GM21619 (cell line): ENCODE data around the gene UNC93B1.

Source experiments
- ATAC-seq: cut with Tn5 transposase; IDR thresholded peaks from one replicate; pipeline ENCODE4 v1.9.1; 2021; ENCODE audit not compliant: unreplicated experiment

Gene UNC93B1

GRCh38 chr11:68024508-68024907, 20.6 kb upstream of the UNC93B1 start:
- ATAC-seq, result no peak

- ATAC-seq, result no peak
These were observed 18.6 kb upstream of the UNC93B1 start for GRCh38 chr11:68022531-68022930.

GRCh38 chr11:68021167-68021787, 17.4 kb upstream of the UNC93B1 start:
- no peak for ATAC-seq

GRCh38 chr11:68020575-68020974, 16.7 kb upstream of the UNC93B1 start:
- ATAC-seq, result no peak

- ATAC-seq, result no peak
These were observed 15.6 kb upstream of the UNC93B1 start for GRCh38 chr11:68019486-68019885.

- ATAC-seq, result no peak
These were observed 14.9 kb upstream of the UNC93B1 start for GRCh38 chr11:68018730-68019190.

- ATAC-seq, result no peak
These were observed 14.3 kb upstream of the UNC93B1 start for GRCh38 chr11:68017980-68018729.

- no peak for ATAC-seq
These were observed 13.3 kb upstream of the UNC93B1 start for GRCh38 chr11:68016904-68017817.

- ATAC-seq, result no peak
These were observed 12.4 kb upstream of the UNC93B1 start for GRCh38 chr11:68016161-68016903.

- no peak for ATAC-seq
These were observed 11.6 kb upstream of the UNC93B1 start for GRCh38 chr11:68015467-68015866.

GRCh38 chr11:68014947-68015447, 11.1 kb upstream of the UNC93B1 start:
- ATAC-seq, result no peak

GRCh38 chr11:68014157-68014946, 10.5 kb upstream of the UNC93B1 start:
- no peak for ATAC-seq

- ATAC-seq, result no peak
These were observed 9.8 kb upstream of the UNC93B1 start for GRCh38 chr11:68013611-68014156.

- ATAC-seq, result no peak
These were observed 9.1 kb upstream of the UNC93B1 start for GRCh38 chr11:68012843-68013610.

- ATAC-seq, result no peak
These were observed 8.3 kb upstream of the UNC93B1 start for GRCh38 chr11:68012044-68012842.

GRCh38 chr11:68011051-68011943, 7.4 kb upstream of the UNC93B1 start:
- ATAC-seq, result no peak
